ENCODE data around the gene GGACT. TPM values are rescaled to one million over a fixed set of nuclear protein-coding genes. Genes with fewer than 3 reads are reported as not detected.
"Not testable (repeated sequence)": the region's sequence is repeated elsewhere in the genome, so short reads cannot be mapped to it uniquely, and the experiment has no call there.

GGACT gene
- total RNA-seq, 1 experiment from 2014 or later, result 3.3 TPM

DNA sequence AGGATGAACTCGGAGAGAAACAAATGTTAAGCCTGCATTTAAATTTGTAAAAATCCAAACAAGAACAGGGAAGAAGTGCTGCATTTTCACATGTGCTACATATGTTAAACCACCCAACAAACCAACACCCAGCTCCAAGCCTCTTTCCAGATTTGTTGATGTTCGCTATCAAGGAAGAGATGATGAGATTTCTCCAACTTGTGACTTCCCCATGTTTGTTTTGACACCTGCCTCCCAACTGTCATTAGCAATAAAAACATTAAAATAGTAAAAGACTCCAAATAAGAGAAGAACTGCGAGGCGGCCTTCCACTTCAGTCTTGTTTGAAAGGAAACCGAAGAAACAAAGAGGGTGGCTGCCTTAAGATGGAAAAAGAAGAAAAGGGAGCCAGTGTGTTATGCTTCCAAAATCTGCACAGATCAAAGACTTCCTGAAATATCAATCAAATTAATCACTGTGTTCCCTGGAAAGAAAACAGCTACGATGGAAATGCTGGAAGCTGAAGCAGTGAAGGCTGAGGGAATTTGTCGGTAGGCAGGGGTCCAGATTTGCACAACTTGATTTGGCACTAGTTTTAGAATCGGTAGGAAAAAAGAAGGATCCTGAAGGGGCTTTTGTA lies 14.0 kb upstream of the GGACT start:
- DNase-seq (ENCODE audit: extremely low read depth, low read depth), result no peak

DNA sequence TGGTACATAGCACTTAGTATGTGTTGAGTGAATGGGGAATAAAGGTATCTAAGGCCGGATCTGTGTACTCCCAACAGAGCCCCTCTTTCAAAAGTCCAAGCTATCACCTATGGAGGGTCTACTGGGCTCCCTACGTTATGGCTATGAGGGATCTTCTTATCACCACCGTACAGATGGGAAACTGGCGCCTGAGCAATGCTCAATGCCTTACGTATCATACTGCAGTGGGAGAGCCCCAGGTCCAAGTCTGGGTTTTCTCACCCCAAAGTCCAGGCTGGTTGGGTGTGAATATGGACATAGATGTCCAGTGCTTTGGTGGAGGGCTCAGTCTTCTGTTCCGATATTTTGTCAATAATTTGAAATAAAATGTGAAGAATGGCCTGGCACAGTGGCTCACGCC lies 13.1 kb upstream of the GGACT start:
- no peak for DNase-seq (ENCODE audit: extremely low read depth, low read depth)

DNA sequence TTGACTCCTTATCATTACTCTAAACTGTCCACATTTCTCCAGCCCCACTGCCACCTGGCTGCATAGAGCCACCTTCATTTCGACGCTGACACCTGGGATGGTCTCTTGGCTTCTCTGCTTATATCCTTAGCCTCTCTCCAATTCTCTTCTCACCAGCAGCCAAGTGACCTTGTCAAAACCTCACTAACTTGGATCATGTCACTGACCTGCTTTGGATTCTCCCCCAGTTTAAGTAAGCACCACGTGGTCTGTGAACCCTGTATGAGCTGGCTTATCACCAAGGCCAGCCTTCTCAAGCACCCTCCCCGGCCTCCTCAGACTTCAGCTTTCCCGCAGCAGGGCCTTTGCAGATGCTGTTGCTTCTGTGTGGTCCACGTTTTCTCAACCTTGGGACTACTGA lies 12.3 kb upstream of the GGACT start:
- no peak for DNase-seq (ENCODE audit: extremely low read depth, low read depth)

- no peak for DNase-seq (ENCODE audit: extremely low read depth, low read depth)
These were observed 11.9 kb upstream of the GGACT start for GRCh38 chr13:100600461-100600860.

DNA sequence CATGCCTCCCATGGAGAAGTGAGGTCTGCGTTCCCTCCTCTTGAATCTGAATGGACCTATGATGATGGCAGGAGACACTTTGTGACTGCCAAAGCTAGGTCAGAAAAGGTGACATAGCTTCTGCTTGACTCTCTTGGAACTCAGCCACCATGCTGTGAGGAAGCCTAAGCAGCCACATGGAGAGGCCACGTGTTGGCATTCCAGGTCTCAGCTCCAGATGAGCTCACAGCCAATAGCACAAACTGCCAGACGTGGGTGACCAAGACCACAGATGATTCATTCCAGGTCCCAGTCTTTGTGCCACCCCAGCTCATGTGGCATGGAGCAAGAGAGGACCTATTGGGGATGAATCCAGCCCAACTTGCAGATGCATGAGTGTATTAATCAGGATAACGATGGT lies 8.7 kb upstream of the GGACT start:
- no peak for DNase-seq (ENCODE audit: extremely low read depth, low read depth)

GRCh38 chr13:100596516-100596915 lies 7.9 kb upstream of the GGACT start:
- DNase-seq (ENCODE audit: extremely low read depth, low read depth), result no peak

DNA sequence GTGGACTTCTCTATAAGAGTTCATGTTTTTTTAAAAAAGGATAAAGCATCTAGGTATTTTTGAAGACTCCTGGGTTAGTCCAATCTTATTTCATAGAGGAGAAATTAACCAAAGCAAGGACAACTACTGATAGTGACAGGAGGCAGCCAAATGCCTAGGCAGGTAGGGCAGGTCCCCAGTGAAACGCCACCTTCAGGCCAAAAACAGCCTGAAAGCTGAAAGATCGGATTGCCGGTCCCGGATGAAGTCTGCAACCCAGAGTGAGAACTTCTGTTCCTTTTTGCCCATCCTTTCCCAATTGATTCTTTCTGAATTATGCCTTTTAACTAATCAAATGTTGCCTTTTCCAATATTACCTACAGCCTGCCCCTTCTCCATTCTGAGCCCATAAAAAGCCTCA lies 6.1 kb upstream of the GGACT start:
- no peak for DNase-seq (ENCODE audit: extremely low read depth, low read depth)

- DNase-seq (ENCODE audit: extremely low read depth, low read depth), result no peak
These were observed 5.7 kb upstream of the GGACT start for GRCh38 chr13:100594255-100594654.

GRCh38 chr13:100589178-100589725 lies 663 bp upstream of the GGACT start:
- DNase-seq (ENCODE audit: extremely low read depth, low read depth), result no peak

DNA sequence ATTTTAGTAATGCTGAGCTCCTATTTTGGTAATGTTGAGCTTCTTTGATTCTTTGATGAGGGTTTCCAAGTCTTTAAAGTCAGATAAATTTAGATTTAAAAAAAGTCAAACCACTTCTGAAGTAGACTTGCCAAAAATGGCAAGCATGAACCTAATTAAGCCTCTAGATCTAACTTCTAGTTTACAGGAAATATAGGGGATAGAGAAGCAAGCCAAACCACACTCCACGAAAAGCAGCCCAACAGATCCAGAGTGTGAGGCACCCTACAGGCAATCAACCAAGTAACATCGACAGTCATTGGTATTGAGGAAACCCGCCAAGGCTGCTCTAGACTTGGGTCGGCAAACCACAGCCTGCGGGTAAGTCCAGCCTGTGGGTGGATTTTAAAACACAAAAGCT lies 3.7 kb downstream of the GGACT start:
- no peak for DNase-seq (ENCODE audit: extremely low read depth, low read depth)

DNA sequence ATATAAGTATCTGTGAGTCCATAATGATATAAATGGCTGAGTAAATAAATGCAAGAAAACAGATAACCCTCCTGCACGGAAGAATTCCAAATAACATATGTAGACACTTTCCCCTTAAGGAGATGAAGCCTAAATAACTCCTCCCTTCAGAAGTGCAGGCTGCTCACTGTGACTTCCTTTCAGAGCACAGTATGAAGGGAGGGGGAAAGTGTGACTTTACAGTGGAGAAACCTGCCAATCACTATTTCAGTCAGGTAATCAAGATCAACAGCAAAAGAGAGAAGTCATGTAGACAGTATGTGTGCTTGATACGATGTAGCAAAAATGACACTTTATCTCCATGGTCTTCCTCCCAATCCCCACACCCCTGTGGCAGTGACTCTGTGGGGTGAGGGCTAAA lies 7.1 kb downstream of the GGACT start:
- DNase-seq (ENCODE audit: extremely low read depth, low read depth), result no peak

GRCh38 chr13:100581030-100581429 lies 7.6 kb downstream of the GGACT start:
- DNase-seq (ENCODE audit: extremely low read depth, low read depth), result no peak

- no peak for DNase-seq (ENCODE audit: extremely low read depth, low read depth)
These were observed 8.5 kb downstream of the GGACT start for GRCh38 chr13:100580045-100580444.

DNA sequence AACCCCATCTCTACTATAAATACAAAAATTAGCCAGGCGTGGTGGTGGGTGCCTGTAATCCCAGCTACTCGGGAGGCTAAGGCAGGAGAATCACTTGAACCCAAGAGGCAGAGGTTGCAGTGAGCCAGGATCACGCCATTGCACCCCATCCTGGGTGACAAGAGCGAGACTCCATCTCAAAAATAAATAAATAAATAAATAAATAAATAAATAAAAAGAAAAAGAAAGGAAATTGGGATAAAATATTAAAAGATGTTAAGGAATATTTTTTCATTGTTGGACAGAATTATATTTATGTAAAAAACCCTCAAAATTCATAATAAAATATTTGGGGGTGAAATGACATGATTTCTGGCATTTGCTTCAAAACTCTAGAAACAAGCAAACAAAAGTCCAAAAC lies 11.3 kb downstream of the GGACT start:
- not testable (repeated sequence) for DNase-seq (ENCODE audit: extremely low read depth, low read depth)

- peak; percentile 59 for DNase-seq (ENCODE audit: extremely low read depth, low read depth)
These were observed 15.5 kb downstream of the GGACT start for GRCh38 chr13:100573121-100573520.

- no peak for DNase-seq (ENCODE audit: extremely low read depth, low read depth)
These were observed 22.0 kb downstream of the GGACT start for GRCh38 chr13:100566543-100566942.

GRCh38 chr13:100565286-100565685 lies 23.3 kb downstream of the GGACT start:
- DNase-seq (ENCODE audit: extremely low read depth, low read depth), result no peak

DNA sequence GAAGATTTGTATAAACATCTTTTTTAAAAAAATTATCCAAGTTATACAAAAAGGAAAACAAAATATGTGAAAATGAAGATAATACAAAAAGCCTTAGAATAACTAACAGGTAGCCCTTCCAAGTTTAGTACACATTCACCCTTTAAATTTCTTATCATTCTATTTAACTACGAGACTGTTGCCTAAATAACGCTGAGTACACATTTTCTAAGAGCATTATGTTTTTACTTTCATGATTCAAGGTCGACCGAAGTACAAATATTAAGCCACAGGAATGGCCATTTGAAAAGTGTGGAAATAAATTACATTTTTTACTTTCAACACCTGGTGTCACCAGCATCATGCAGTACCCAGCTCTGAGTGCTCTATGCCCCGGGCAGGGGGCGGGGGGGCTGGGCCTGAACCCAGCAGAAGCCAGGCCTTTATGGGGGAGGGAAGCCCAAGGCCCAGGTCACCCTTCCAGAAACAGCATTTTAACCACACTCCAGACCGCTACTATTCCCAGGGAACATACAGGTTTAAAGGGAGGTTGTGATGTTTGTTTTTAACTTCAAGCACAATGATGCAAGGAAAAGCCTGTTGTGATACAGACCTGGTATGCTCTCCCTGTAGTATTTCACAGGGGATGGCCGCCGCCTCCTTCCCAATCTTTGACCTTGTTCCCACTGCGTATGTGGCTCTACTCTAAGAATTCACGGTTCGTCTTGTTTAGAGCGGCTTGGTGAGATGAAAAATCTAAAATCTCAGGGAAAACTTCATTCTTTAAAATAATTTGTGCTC lies 24.0 kb downstream of the GGACT start:
- no peak for DNase-seq (ENCODE audit: extremely low read depth, low read depth)

DNA sequence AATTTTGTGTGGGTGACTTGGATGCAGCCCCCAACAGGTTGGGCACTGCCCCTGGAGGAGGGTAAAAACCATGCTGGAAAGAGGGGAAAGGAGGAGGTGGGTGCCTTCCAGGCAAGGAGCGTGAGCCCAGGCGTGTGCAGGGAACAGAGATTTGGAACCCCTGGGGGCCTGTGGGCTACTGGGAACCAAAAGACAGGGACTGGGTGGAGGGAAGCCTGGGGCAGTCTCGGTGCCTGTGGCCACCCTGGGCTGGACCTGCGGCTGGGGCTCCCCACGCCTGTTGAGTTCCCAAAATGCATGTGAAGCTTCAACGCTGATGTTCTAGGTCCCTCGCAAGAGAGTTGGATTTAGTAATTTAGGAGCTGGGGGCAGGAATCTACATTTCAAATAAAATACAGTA lies 24.8 kb downstream of the GGACT start:
- DNase-seq (ENCODE audit: extremely low read depth, low read depth), result no peak

GRCh38 chr13:100561599-100562204 lies 26.9 kb downstream of the GGACT start:
- no peak for DNase-seq (ENCODE audit: extremely low read depth, low read depth)

- no peak for DNase-seq (ENCODE audit: extremely low read depth, low read depth)
These were observed 27.5 kb downstream of the GGACT start for GRCh38 chr13:100561158-100561499.

All from NCI-H460 (cell line).